HG03103 (cell line): Measurements from ENCODE around the gene UNC119.
"Not testable (repeated sequence)": the region's sequence is repeated elsewhere in the genome, so short reads cannot be mapped to it uniquely, and the experiment has no call there.

Experiments
- ATAC-seq: cut with Tn5 transposase; IDR thresholded peaks from one replicate; pipeline ENCODE4 v1.9.1; 2021; ENCODE audit warnings: low read depth; ENCODE audit not compliant: unreplicated experiment

The UNC119 gene

GRCh38 chr17:28524476-28525424, 27.7 kb downstream of the UNC119 start:
- no peak for ATAC-seq

DNA sequence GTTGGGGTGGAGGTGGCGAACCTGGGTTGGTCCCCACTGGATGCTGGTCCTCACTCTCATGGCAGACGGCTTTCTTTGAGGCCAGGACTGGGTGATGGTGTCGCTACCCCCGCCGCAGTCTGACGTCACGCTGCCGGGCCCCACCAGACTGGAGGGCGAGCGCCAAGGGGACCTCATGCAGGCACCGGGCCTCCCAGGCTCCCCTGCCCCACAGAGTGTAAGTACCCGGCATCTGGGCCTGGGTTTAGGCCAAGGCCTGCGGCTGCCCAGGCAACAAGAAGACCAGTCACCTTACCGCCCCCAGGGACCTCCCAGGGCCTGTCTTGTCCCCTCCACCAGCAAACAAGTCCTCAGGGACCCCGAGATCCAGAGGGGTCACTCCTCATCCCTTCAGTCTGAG, 28.5 kb downstream of the UNC119 start:
- no peak for ATAC-seq

- ATAC-seq: no peak
These were observed 29.2 kb downstream of the UNC119 start for GRCh38 chr17:28523186-28523585.

GRCh38 chr17:28522281-28522680, 30.1 kb downstream of the UNC119 start:
- ATAC-seq: not testable (repeated sequence)

GRCh38 chr17:28521311-28522085, 30.9 kb downstream of the UNC119 start:
- ATAC-seq: no peak

DNA sequence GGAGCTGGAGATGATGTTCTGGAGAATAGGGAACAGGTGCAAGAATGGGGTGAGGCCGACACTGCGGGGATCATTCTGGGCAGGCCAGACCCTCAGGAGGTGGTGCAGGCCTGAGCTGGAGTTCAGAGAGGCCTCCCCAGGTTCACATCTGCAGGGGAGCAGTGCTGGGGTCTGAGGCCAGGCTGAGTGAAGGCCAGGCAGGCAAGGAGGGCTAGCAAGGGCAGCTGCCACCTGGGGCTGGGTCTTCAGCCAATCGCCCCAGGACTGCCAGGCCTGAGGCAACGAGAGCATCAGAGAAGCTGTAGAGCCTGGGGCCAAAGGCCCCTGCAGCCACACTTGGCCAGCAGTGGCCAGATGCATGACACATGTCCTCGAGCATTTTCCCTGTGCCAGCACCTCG, 31.7 kb downstream of the UNC119 start:
- no peak for ATAC-seq

DNA sequence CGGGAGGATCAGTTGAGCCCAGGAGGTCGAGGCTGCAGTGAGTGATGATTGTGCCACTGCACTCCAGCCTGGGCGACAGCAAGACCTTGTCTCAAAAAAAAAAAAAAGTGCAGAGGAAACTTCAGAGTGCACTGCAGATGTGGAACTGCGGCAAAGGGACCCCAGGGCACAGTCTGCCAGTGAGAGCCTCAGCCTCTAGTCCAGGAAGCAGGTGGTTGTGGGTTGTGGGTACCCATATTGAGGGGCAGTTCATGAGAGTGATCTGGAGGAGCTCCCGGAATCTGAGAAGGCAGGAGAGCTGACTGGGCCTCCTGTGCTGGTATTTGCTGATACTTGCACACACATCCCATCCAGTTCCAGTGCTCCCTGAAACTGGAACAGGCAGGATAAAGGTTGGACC, 33.2 kb downstream of the UNC119 start:
- no peak for ATAC-seq

- ATAC-seq: no peak
These were observed 33.8 kb downstream of the UNC119 start for GRCh38 chr17:28518578-28518977.

GRCh38 chr17:28518132-28518531, 34.3 kb downstream of the UNC119 start:
- ATAC-seq: no peak

DNA sequence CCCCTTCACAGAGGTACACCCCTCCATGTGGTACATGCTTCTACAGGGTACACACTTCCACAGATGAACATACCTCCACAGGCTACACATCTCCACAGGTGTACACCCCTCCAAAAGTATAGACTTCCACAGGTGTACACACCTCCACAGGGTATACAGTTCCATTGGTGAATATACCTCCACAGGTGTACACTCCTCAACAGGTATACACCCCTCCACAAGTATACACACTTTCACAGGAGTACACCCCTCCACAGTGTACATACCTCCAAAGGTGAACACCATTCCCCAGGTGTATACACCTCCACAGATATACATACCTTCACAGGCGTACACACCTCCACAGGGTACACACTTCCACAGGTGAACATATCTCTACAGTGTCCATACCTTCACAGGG, 36.9 kb downstream of the UNC119 start:
- ATAC-seq: no peak

GRCh38 chr17:28514561-28515002, 37.8 kb downstream of the UNC119 start:
- no peak for ATAC-seq

DNA sequence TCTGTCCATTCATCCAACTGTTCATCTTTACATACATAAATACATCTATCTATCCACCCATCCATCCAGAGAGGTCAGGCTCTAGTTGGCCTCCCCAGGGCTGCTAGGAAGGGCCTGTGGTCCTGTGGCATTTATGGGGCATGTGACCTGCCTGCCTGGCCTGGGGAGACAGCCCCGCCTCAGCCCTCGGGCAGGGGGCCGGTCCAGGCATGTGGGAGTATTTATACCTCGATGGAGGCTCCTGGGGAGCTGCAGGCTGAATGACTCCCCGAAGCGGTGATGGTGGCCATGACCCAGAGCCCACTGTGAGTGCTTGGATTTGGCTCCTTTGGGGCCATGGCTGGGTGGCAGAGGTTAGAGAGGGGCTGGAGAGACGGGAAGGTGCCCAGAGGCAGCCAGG, 38.9 kb downstream of the UNC119 start:
- no peak for ATAC-seq

GRCh38 chr17:28511858-28512461, 40.5 kb downstream of the UNC119 start:
- ATAC-seq: no peak

GRCh38 chr17:28509789-28510188, 42.6 kb downstream of the UNC119 start:
- no peak for ATAC-seq

DNA sequence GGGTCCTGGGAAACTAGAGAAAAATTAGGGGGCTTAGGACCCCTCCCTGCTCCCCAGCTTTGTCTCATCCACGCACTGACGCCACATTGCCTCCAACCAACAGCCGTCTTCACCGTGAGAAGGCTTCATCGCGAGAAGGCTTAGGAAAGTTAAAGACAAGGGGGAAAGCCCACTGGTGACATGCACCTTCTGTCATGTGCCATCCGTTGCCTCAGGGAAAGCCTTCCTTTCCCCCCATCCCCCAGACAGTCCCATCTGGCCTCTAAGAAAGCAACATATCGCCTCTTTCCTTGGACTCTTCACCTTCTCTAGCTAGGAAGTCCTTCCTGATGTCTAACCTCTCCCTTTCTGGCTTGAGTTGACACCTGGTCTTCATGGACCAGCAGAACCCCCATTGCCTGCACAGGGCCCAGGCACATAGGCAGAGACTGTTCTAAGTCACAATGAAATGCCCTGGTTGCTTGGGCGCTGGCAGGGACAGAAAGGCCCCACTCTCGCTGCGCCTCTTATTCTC, 44.2 kb downstream of the UNC119 start:
- ATAC-seq: no peak

DNA sequence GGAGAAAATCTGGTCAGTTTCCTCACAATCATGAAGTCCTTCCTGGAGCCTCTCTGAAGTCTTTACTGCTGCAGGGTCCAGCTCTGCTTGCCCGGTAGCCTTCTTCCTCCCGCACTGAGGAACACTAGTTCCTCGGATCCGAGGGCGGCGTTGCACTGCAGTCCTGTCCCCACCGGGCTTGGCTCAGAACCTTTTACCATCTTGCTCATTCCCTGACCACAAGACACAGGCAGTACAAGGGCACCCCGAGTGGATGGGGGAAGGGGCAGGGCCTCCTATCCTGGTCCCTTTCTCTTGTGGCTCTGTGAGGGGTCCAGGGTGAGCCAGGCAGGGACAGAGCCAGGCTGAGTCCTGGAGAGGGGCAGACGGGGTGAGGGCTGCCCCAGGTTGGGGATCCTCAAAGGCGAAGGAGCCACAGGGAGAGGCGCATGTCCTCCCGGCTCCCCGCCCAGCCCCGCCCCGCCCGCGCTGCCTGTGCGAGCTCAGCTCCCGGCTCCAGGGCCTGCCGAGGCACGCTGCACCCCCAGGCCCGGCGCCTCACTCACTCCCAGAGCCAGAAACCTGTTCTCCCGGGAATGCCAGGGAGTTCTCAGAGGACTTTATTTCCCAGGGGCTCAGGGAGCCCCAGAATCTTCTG, 44.7 kb downstream of the UNC119 start:
- ATAC-seq: no peak

DNA sequence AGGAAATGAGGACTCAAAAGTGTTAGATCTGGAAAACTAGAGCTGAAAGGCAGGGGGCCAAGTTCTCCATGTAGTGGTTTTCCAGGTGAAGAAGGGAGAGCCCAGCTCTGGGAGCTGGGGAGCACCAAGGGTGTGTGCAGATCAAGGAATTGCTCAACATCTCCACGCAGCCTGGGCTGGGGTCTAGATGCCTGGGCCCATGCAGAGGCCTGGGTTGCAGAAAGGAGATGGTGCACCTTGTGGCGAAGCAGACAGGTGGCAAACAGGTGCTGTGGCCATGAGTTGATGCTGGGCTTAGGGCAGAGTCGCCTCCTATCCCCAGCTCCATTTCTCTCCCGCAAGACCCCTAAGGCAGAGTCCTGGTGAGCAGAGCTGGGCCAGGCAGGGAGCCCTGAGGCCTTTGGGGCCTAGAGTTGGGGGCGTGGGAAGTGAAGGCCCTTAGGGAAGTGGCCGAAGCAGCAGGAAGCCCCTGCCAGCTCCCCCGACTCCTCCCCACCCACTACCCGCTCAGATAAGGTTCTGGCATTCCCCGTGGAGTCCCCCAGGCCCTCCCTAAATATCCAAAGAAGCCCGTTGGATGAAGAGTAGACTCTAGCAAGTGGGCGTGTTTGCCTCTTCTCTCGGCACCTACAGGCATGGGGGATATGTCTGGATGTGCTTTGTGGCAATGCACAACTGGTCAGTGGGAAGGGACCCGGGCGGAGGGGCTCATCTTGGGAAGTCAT, 45.5 kb downstream of the UNC119 start:
- no peak for ATAC-seq

DNA sequence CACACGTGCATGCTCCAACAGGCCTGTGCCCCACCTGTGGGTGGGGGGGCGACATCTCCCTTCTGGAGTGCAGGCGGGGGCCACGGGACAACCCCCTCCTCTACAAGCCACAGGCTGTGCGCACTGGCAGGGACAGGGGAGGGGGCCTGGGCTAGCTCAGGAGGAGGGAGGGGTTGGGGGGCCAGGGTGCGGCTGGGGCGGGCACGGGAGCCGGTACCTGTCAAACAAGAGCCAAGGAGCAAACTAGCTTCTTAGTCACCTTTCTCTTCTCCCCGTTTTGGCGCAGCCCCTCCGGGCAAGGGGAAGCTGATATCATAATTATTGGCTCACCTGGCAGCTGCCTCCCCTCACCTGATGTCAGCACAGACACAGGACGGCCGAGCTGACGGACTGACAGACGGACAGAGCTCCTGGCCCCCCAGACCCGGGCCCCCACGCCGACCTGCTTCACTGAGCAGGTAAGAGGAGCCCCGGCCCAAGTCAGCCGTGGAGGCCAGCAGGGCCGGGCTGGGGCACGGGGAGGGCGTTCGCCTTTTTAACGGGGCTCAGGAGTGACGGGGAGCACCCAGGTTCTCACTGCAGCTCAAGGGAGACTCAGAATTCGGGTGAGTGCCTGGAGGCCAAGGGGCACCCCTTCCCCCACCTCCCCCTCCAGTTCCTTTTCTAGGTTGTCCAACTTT, 46.3 kb downstream of the UNC119 start, which contains the start of gene FOXN1:
Gene FOXN1, plus strand, starts transcription at position 363 of the 680 bp plus-strand sequence. CDS start 17,622 bp downstream, outside the sequence.
- ATAC-seq: no peak

GRCh38 chr17:28503420-28503819, 49.0 kb downstream of the UNC119 start:
- ATAC-seq: no peak
